GM19023 (cell line): ENCODE results near the gene OLR1.
A peak's percentile ranks its signal among the peaks of the same experiment; 100 is the strongest.
"Not testable (repeated sequence)": the region's sequence is repeated elsewhere in the genome, so short reads cannot be mapped to it uniquely, and the experiment has no call there.

Experiments
- ATAC-seq: cut with Tn5 transposase; IDR thresholded peaks from one replicate; pipeline ENCODE4 v1.9.1; 2021; ENCODE audit warnings: mild to moderate bottlenecking, moderate library complexity; ENCODE audit not compliant: unreplicated experiment

The OLR1 gene

GRCh38 chr12:10191865-10192264 lies 19.9 kb upstream of the OLR1 start:
- no peak for ATAC-seq

DNA sequence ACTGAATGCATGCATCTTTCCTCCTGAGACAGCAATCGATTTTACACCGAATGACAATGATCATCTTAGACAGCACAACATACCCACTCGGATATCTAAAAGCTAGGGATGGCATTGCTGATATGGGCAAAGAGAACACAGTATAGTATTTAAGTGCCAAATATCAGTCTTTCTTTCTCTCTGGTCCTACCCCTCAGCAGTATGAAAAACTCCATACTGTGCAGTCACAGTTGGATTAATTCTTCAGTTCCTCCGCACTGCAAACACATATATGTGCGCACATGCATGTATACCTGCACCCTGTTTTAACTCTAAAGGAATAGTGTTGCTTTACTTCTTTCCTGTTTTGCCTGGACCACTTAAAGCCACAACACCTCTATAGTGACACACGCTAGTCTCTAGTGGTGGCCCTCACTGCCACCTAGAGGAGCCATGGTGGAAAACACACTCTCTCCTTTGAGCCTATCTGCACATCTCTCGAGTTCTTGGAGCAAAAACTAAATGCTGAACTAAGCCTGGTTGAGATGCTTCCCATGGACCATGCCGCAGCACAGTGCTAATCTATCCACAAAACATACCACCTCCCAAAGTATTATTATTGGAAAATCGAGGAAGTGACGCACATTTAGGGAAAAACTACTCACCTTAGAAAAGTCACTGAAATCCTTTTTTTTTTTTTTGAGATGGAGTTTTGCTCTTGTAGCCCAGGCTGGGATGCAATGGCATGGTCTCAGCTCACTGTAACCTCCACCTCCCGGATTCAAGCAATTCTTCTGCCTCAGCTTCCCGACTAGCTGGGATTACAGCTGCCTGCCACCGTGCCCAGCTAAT lies 18.8 kb upstream of the OLR1 start:
- peak; percentile 96 for ATAC-seq

DNA sequence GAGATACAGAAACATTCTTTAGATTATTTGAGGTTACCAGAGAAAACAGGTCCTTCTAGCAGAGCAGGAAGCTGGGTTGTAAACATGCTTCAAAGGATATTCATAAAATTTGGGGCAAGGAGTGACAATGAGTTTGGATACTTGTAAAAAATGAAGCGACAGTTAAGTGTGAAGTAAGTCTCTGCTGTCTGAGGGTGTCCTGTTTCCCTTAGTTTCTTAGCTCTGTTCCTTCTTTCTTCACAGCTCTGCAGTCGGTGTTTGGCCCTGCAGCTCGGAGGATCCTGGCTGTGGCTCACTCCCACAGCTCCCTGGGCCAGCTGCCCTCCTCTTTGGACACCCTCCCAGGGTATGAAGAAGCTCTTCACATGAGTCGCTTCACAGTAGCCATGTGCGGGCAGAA lies 17.7 kb upstream of the OLR1 start:
- ATAC-seq: no peak

DNA sequence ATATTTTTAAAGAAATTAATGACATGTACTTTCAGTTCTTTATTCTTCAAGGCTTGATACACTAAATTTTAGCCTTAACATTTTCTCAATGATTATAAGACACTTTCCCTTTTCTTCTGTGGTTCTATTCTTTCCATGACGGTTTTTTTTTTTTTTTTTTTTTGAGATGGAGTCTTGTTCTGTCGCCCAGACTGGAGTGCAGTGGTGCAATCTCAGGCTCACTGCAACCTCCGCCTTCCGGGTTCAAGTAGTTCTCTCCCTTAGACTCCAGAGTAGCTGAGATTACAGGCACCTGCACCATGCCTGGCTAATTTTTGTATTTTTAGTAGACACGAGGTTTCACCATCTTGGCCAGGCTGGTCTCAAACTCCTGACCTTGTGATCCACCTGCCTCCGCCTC lies 15.0 kb upstream of the OLR1 start:
- ATAC-seq: not testable (repeated sequence)

DNA sequence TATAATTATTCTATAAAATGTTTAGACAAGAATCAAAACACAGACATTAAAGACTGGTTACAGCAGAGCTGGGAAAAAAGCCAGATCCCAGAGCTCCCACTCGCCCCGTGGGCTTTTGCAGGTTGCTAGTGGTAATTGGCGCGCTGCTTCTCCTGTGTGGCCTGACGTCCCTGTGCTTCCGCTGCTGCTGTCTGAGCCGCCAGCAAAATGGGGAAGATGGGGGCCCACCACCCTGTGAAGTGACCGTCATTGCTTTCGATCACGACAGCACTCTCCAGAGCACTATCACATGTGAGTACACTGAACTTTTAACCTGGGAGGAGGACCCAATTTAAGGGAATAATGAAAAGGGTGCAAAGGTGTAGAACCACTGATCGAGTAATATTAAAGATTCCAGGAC lies 14.4 kb upstream of the OLR1 start:
- no peak for ATAC-seq

GRCh38 chr12:10184261-10184843 lies 12.4 kb upstream of the OLR1 start:
- no peak for ATAC-seq

DNA sequence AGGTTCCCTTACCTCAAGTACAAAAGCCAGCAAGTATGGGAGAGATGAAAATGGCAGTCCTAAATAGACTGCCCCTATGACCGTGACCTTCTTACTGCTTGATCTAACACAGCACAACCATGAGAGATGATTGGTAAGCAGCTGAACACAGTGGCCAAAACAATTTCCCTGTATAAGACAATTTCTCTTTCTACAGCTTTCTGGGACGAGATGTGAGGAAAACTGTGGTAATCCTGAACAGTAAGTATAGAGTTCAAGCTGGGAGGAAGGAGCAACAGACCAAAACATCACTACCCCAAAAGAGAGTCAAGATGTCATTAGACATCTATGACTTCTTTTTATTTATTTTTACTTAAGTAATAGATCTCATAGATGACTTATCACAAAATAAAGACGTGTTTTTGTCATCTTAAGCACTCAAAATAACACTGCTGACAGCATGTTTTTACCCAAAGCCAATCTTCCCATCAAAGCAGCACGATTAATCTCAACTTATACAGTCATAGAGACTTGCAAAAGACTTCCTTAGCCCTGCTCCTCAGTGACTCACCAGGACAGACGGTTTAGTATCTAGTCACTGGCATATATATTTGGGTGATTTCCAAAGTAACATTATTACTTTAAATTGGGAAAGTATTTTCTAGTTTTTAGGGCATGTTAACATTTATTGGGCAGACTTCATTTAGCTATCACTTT lies 10.6 kb upstream of the OLR1 start:
- ATAC-seq: no peak

DNA sequence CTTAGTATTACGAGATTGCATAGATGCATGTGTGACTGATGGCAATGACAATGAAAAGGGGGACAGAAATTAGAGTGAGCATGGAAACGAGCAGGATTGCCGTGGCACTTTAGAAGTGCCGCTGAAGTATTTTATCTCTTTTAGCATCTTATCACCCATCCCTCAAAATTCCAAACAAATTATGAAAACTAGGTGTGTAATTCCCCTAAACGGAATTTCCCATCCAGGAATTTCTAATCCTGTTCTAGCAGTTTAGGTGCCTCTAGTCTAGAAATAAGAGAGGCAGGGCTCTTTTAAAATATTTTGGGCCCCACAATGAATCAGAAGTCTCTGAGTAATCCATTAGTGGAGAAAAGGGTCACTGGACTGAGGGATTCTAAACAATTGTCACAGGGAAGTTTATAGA lies 7.8 kb upstream of the OLR1 start:
- no peak for ATAC-seq

- ATAC-seq: no peak
These were observed 6.9 kb upstream of the OLR1 start, which contains the start of gene TMEM52B for GRCh38 chr12:10178821-10179220. Gene TMEM52B, plus strand, starts transcription at chr12:10179032. Its CDS starts 543 bp downstream, at chr12:10179575.

GRCh38 chr12:10175846-10176636 lies 4.1 kb upstream of the OLR1 start:
- ATAC-seq: no peak

GRCh38 chr12:10174986-10175614 lies 3.2 kb upstream of the OLR1 start:
- ATAC-seq: no peak

DNA sequence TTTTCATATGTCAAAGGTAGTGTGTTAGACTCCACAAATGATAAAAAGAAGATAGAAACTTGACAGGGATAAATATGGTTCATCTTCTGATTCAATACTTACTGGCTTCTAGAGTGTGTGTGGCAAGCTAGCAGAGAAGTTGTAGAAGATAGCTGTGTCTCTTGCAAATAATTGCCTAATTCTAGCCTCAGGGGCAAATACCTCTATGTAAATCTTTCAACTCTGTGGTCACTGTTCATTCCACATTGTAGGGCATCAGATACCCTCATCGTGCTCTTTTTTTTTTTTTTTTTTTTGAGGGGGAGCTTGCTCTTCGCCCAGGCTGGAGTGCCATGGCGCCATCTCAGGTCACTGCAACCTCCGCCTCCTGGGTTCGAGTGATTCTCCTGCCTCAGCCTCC lies 1.7 kb downstream of the OLR1 start:
- no peak for ATAC-seq

GRCh38 chr12:10169104-10169503 lies 2.8 kb downstream of the OLR1 start:
- ATAC-seq: no peak

- ATAC-seq: no peak
These were observed 4.3 kb downstream of the OLR1 start for GRCh38 chr12:10167599-10167998.

DNA sequence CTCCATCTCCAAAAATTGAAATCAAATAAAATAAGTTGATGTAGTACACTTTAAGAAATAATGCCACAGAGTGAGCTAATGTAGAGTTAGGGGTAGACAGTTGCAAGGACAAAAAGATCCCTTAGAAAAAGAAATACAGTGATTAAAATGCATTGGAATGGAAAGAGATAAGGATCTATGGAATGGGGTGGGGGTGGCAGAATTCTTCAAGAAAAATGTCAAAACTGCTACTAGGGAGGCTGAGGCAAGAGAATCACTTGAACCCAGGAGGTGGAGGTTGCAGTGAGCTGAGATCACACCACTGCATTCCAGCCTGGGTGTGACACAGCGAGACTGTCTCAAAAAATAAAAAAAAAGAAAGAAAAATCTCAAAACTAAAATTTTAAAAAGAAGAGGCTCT lies 6.5 kb downstream of the OLR1 start:
- no peak for ATAC-seq

- no peak for ATAC-seq
These were observed 8.8 kb downstream of the OLR1 start for GRCh38 chr12:10163084-10163483.

- ATAC-seq: no peak
These were observed 11.1 kb downstream of the OLR1 start for GRCh38 chr12:10160617-10161385.

GRCh38 chr12:10159280-10159679 lies 12.7 kb downstream of the OLR1 start:
- no peak for ATAC-seq

- ATAC-seq: no peak
These were observed 13.5 kb downstream of the OLR1 start for GRCh38 chr12:10158406-10158805.

DNA sequence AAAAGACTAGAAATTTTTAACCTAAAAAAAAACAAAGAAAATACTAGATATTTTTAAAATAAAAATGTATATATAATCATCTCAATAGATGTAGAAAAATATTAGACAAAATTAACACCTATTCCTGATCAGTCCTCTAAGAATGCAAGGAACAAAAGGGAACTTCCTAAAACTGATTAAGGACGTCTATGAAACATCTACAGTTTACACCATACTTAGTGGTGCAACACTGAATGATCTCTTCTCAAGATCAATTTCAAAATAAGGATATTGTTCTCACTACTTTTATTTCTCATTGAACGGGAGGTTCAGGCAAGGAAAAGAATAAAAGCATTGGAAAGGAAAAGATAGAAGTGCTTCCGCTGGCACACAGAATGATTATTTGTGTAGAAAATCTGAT lies 16.0 kb downstream of the OLR1 start:
- ATAC-seq: no peak
